ENCODE data around the gene SOCS4.
"Not testable (repeated sequence)": the region's sequence is repeated elsewhere in the genome, so short reads cannot be mapped to it uniquely, and the experiment has no call there.

The SOCS4 gene

DNA sequence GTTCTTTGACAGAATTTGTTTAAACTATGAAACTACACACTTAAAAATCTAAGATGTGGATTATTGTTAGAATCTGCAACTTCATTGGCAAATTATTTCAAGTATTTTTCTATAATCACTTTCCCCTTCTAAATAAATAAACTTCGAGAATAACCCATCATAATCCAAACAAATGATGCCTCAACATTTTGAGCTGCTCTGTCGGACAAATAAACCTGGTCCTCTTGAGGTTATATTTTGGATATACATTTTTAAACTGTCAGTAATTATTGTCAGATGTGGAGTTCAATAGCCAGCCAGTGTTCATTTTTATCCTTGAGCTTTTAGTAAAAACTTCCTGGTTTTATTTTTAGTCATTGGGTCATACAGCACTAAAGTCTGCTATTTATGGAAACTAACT is 37.9 kb downstream of the SOCS4 start:
- H3K27me3 Mint-ChIP-seq, H3K4me3 Mint-ChIP-seq, H3K9me3 Mint-ChIP-seq, ATAC-seq: not testable (repeated sequence)
- Mint-ChIP-seq H3K27ac (peak overlapping the region; percentile 46), H3K36me3 (peaks cover 52% of the 10 kb centered on the region), H3K4me1 (peaks cover 40% of the 10 kb centered on the region)

DNA sequence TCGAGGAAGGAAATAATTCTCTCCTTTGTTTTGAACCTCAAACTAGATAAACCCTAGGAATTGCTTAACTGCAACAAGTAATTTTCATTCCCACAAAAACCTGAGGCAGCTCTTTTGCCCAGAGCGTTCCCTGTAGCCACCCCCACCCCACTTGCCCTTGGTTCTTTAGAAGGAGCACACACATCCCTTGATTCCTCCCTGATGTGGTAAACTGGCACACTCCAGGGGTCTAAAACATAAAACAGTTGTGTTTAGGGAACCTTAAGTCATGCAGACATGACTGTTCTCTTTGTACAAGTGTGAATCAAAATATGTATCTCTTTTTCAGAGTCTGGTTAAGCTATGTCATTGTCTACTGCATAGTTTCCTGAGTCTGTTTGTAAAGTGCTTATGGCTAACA is 38.4 kb downstream of the SOCS4 start:
- H3K4me1 Mint-ChIP-seq = peaks cover 39% of the 10 kb centered on the region
- H3K36me3 Mint-ChIP-seq = peaks cover 50% of the 10 kb centered on the region
- H3K27me3 Mint-ChIP-seq = no peaks in the 10 kb centered on the region
- no peak overlapping the region for H3K4me3 Mint-ChIP-seq
- no peak for ATAC-seq
- no peaks in the 10 kb centered on the region for H3K9me3 Mint-ChIP-seq
- peak overlapping the region; percentile 46 for H3K27ac Mint-ChIP-seq

DNA sequence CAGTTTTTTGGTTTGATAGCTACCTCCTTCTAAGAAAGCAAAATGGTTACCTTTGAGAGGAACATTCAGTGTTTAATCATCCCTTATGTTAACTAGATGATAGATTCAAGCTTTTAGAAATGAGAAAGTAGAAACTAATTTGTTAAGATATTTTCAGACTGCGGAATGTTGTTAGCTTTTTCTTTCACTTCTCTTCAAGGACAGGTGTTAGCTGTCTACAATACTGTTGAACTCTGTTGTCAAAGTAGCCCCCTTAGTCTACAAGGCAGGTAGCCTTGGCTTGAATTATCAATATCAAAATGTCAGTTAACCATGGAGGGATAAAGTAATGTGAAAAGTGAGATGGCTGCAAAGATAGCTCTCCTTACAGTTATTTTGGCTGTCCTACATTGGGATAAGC is 39.2 kb downstream of the SOCS4 start:
- Mint-ChIP-seq H3K36me3 (peaks cover 42% of the 10 kb centered on the region), H3K27me3 (no peaks in the 10 kb centered on the region), H3K4me1 (peaks cover 39% of the 10 kb centered on the region), H3K27ac (no peak overlapping the region), H3K4me3 (no peak overlapping the region), H3K9me3 (no peaks in the 10 kb centered on the region)
- no peak for ATAC-seq

DNA sequence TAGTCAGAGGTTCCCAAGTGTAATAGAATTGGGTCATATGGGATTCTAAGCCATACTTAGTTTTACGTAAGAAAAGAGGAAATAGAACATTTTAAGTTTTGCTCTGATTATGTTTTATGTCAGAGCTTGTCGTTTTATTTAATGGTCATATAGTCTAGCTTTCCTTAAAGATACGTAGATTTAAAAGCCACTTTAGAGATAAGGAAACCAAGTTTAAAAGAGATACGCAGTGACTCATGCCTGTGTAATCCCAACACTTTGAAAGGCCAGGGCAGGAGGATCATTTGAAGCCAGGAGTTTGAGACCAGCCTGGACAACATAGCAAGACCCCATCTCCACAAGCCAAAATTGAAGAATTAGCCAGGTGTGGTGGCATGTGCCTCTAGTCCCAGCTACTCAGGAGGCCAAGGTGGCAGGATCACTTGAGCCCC is 44.0 kb downstream of the SOCS4 start:
- Mint-ChIP-seq H3K27me3 (no peaks in the 10 kb centered on the region), H3K27ac (peak overlapping the region; percentile 90), H3K36me3 (peaks cover 13% of the 10 kb centered on the region), H3K4me3 (peak overlapping the region; percentile 60), H3K4me1 (peaks cover 58% of the 10 kb centered on the region), H3K9me3 (no peaks in the 10 kb centered on the region)
- no peak for ATAC-seq

DNA sequence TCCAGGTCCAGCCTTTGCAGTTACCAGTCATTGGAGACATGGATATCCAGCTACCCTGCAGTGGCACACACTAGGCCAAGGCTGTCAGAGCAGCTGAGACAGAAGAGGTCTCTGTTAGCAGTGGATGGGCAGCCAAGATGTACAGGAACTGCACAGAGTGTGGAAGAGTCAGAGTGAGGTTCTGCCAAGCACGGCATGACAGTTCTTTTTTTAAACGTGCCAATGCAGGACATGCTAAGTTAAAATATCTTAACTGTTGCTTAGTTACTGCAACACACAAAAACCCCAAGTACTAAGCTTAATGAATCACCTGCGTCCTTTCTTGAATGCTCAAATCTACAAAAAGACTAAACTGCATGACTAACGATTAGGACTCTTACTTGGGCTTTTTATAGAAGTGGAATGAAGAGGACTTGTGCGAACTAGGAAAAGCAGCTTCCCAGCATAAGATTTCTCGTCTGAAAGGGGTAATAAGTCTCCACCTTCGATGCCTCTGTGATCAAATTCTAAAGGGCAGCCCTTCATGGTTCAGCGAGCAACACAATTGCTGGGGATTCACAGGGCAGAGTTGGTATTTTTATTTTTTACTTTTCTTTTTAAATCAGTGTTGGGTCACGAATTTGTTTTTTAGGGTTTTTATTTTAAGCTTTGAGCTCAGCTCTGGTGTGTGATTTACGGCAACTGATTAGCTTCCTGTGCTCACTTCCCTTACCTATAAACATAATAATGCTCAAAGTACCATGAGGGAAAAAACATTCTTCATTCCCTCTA is 45.0 kb downstream of the SOCS4 start:
- H3K4me1 Mint-ChIP-seq = peaks cover 55% of the 10 kb centered on the region
- peak overlapping the region; percentile 60 for H3K4me3 Mint-ChIP-seq
- H3K27me3 Mint-ChIP-seq = no peaks in the 10 kb centered on the region
- ATAC-seq = peak; percentile 81
- no peaks in the 10 kb centered on the region for H3K9me3 Mint-ChIP-seq
- H3K27ac Mint-ChIP-seq = peak overlapping the region; percentile 90
- H3K36me3 Mint-ChIP-seq = peaks cover 6% of the 10 kb centered on the region

DNA sequence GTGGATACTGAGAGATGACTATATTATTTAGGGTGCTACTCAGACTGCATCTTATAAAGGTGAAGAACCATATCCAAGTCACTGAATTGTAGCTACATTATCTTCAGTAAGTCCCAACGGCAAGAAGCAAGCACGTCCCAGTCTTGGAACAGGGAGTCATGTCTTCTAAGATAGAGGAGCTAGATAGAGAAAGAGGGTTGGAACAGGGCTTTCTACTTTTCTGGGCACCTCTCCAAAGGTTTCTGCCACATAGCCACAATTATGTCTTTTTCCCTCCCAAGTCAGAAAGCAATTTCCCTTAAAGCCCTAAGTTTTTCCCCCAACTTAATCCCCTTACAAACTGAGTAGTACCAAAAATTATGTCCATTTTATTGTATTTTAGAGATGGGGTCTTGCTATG is 46.8 kb downstream of the SOCS4 start:
- Mint-ChIP-seq H3K4me1 (peaks cover 49% of the 10 kb centered on the region), H3K36me3 (no peaks in the 10 kb centered on the region), H3K27ac (peak overlapping the region; percentile 80), H3K4me3 (no peak overlapping the region), H3K9me3 (no peaks in the 10 kb centered on the region), H3K27me3 (no peaks in the 10 kb centered on the region)
- ATAC-seq = no peak

DNA sequence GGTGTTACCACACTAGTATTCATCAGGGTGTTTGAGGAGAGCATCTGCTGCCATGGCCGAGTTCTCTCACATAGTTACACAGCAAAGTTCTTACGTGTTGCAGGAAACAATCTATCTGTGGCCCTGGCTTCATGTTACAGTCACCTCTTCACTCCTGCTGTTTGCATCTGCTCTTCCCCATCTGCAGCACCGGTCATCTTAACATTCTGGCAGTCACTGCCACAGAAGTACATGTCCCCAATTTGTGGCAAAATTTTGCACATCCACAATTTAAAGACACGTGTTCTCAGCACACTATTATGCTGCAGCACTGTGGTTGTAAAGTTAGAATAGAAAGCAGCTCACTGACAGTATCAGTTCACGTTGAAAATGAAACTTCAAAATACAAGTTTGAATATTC is 47.6 kb downstream of the SOCS4 start:
- H3K9me3 Mint-ChIP-seq = no peaks in the 10 kb centered on the region
- ATAC-seq = peak; percentile 61

DNA sequence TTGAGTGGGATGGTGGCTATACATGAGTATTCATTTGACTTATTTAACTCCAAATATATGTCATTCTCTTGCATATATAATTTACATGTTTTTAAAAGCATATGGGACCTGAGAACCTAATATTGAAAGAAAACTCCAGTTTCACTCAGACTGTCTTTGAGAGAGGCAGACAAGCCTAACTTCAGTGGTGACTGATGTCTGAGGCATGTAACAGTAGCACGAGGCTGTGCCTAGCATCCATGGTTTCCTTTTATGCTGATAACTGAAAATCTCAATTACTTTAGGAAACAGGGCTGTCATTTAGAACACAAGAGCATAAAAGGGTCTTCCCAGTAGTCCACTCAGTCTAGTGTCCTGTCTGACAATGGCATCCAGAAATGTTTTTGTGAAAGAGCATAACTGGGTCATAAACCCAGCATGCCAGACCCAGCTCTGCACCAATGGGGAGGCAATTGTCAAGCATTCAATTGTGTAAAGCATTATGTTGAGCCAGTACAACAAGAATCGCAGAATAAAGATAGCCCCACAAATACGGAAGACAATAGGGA is 48.7 kb downstream of the SOCS4 start:
- Mint-ChIP-seq H3K36me3 (no peaks in the 10 kb centered on the region), H3K4me3 (peak overlapping the region; percentile 77), H3K9me3 (no peaks in the 10 kb centered on the region), H3K4me1 (peaks cover 45% of the 10 kb centered on the region), H3K27me3 (no peaks in the 10 kb centered on the region), H3K27ac (peak overlapping the region; percentile 80)
- no peak for ATAC-seq

More for the DNA sequence above, 47.6 kb downstream of the SOCS4 start:
- Mint-ChIP-seq H3K4me3 (peak overlapping the region; percentile 77), H3K27ac (peak overlapping the region; percentile 80), H3K27me3 (no peaks in the 10 kb centered on the region), H3K36me3 (no peaks in the 10 kb centered on the region), H3K4me1 (peaks cover 49% of the 10 kb centered on the region)

DNA sequence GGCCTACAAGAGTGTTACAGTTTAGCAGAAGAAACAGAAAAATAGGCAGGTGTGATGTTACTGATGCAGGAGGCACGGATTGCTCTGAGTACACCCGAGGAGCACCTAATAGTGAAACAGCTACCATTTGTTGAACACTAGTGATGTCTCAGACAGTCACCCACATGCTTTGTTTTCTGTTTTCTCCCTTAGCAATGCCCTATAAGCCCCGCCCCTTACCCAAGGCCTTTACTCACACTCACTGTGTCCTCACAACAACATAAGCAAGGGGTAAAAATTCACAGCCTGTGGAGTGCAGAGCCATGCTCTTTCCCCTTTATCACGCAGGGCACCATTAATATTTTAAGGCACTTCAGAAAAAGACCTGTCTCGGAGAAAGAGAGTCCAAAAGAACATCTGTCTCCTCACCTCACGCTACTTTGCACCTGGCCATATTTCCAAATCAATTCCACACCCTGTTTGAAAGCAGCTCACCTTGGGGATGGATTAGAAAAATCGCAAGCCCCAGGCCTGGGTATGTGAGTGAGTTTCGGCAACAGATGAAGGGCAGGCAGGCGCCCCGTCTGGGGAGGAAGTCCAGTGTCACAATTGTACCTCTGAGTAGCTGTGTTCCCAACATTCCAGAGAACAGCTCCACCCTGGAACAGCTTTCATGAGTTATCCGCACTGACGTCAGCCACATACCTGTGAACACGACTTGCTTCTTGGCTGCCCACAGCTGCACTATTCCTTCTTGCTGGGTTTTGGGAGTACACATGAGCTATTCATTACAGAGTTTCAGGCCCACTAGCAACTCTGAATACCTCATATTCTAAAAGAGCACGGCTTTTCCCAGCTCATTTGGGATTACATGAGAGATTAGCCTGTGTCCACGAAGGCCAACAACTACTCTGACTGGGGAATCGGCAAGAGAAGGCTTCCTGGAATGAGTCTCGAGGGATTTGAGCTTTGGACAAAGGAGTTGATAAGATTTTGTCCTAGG is 50.4 kb downstream of the SOCS4 start:
- H3K36me3 Mint-ChIP-seq = no peaks in the 10 kb centered on the region
- H3K27ac Mint-ChIP-seq = no peak overlapping the region
- ATAC-seq = no peak
- no peak overlapping the region for H3K4me3 Mint-ChIP-seq
- H3K27me3 Mint-ChIP-seq = no peaks in the 10 kb centered on the region
- no peaks in the 10 kb centered on the region for H3K9me3 Mint-ChIP-seq
- peaks cover 27% of the 10 kb centered on the region for H3K4me1 Mint-ChIP-seq

DNA sequence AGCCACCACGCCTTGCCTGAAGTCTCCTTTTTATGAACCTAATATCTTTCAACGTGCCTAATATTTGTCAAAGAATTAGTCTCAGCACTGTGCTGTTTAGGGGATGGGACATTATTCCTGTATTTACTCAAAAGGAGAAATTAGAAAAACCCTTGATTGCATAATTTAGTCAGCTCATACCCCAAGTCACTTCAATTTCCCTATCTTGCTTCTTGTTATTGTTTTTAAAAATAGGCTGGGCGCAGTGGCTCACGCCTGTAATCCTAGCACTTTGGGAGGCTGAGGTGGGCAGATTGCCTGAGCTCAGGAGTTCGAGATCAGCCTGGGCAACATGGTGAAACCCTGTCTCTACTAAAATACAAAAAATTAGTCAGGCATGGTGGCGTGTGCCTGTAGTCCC is 52.9 kb downstream of the SOCS4 start:
- H3K4me3 Mint-ChIP-seq, H3K36me3 Mint-ChIP-seq, H3K27ac Mint-ChIP-seq, H3K27me3 Mint-ChIP-seq, ATAC-seq, H3K9me3 Mint-ChIP-seq: not testable (repeated sequence)
- H3K4me1 Mint-ChIP-seq = peaks cover 11% of the 10 kb centered on the region

DNA sequence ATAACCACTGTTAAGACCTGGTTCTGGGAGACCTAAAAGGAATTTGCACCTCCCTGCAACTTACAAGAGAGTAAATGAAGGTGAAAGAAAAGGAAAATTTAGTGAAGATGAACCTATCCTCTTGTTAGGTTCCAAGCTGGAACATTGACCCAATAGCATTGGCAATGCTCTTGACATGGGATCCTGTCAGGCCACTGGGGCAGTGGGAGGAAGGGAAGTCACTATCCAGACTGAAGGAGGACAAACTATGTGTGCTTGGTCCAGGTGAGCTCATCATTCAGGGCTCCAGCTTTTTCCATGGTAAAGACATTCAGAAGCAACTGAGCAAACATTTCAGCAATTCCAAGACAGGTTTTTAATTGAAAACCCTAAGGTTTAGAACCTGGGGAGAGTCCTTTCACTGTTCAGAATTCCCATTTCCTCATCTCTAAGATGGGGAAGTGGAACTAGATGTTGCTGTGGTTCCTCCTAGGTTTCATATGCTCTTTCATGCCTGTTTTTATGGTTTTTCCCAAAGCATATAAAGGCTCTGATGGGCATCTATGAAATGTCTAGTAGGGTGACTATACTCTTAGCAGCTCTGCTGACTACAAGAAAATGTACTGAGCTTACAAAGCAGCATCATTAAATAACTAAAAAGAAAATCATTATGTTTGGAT is 57.5 kb downstream of the SOCS4 start:
- no peaks in the 10 kb centered on the region for H3K27me3 Mint-ChIP-seq
- ATAC-seq = no peak
- H3K4me1 Mint-ChIP-seq = no peaks in the 10 kb centered on the region
- H3K9me3 Mint-ChIP-seq = no peaks in the 10 kb centered on the region
- H3K36me3 Mint-ChIP-seq = no peaks in the 10 kb centered on the region
- no peak overlapping the region for H3K4me3 Mint-ChIP-seq
- no peak overlapping the region for H3K27ac Mint-ChIP-seq

DNA sequence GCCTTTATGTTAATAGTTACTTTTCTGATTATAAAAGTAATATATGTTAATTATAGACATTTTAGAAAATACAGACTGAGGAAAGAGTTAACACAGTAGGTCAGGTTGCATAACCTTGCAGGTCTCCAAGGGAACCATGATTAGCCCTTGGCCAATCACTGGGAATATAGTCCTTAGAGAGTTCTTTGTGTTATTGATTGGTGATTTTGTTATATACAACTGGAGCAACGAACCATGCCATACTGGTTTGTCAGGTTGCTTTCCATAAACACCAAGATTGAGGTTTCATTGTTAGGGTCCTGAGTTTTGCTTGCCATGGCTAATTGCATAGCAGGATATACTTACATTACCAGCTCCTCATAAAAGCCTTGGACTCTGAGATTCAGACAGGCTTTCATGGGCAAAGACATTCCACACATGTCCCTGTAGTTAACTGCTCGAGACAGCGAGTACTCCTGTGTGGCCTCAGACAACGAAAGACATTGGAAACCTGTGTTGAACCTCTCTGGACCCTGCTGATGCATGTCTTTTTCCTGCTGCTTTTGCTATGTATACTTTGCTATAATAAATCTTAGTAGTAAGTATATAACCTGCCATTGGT is 58.1 kb downstream of the SOCS4 start:
- Mint-ChIP-seq H3K27me3 (no peaks in the 10 kb centered on the region), H3K36me3 (no peaks in the 10 kb centered on the region), H3K4me3 (no peak overlapping the region), H3K4me1 (no peaks in the 10 kb centered on the region), H3K27ac (no peak overlapping the region), H3K9me3 (no peaks in the 10 kb centered on the region)
- no peak for ATAC-seq

DNA sequence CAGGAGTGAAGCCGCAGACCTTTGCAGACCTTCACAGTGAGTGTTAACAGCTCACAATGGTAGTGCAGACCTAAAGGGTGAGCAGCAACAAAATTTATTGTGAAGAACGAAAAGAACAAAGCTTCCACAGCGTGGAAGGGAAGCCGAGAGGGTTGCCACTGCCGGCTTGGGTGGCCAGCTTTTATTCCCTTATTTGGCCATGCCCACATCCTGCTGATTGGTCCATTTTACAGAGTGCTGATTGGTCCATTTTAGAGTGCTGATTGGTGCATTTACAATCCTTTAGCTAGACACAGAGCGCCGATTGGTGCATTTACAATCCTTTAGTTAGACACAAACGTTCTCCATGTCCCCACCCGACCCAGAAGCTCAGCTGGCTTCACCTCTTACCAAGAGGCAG is 59.9 kb downstream of the SOCS4 start:
- no peak for ATAC-seq

DNA sequence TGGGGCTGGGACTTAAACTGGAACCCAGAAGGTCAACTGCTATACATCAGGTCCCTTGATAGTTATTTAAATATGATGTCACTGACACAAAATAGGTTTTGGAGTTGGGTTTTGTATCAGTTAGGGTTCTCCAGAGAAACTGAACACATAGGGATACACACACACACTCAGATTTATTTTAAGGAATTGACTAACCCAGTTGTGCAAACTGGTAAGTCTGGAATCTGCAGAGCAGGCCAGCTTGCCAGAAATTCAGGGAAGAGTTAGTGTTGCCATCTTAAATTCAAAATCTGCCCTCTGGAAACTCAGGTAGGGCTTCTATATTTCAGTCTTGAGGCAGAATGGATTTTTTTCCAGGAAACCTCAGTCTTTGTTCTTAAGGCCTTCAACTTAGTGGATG is 61.3 kb downstream of the SOCS4 start:
- Mint-ChIP-seq H3K36me3 (no peaks in the 10 kb centered on the region), H3K27me3 (no peaks in the 10 kb centered on the region), H3K9me3 (no peaks in the 10 kb centered on the region), H3K4me3 (no peak overlapping the region), H3K27ac (no peak overlapping the region), H3K4me1 (no peaks in the 10 kb centered on the region)
- no peak for ATAC-seq

More for the DNA sequence above, 59.9 kb downstream of the SOCS4 start:
- H3K27ac Mint-ChIP-seq = no peak overlapping the region
- no peaks in the 10 kb centered on the region for H3K4me1 Mint-ChIP-seq
- H3K27me3 Mint-ChIP-seq = no peaks in the 10 kb centered on the region
- H3K4me3 Mint-ChIP-seq = no peak overlapping the region
- H3K9me3 Mint-ChIP-seq = no peaks in the 10 kb centered on the region
- H3K36me3 Mint-ChIP-seq = no peaks in the 10 kb centered on the region

DNA sequence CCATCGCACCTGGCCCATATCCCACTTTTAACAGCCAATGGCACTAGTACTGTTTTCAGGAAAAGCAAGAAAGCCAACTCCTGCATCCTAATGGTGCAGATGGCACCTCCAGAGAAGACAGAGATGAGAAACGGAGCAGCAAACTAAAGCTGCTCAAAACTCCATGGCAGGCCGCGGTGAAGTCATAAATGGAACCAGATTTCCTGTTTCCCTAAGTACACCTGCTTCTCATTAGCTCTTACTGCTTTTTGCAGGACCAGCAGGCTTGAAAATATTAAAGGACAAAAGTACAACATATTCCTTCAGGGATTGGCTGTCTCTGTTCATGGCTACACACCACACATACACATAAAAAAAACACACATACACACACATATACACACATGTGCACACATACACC is 65.3 kb downstream of the SOCS4 start:
- H3K27ac Mint-ChIP-seq = no peak overlapping the region

More for the DNA sequence above, 65.3 kb downstream of the SOCS4 start:
- H3K9me3 Mint-ChIP-seq = no peaks in the 10 kb centered on the region
- H3K4me3 Mint-ChIP-seq = no peak overlapping the region
- no peaks in the 10 kb centered on the region for H3K36me3 Mint-ChIP-seq
- ATAC-seq = no peak
- H3K4me1 Mint-ChIP-seq = peaks cover 7% of the 10 kb centered on the region
- H3K27me3 Mint-ChIP-seq = no peaks in the 10 kb centered on the region
